HG03196 (cell line): ENCODE results near the gene SLFNL1.
A peak's percentile ranks its signal among the peaks of the same experiment; 100 is the strongest.

ENCODE experiments used
- ATAC-seq: cut with Tn5 transposase; IDR thresholded peaks from one replicate; pipeline ENCODE4 v1.9.1; 2021; ENCODE audit not compliant: unreplicated experiment

Gene SLFNL1

GRCh38 chr1:41020654-41021053 lies 871 bp downstream of the SLFNL1 start:
- ATAC-seq = no peak

GRCh38 chr1:41020109-41020576 lies 1.4 kb downstream of the SLFNL1 start:
- no peak for ATAC-seq

- no peak for ATAC-seq
These were observed 2.2 kb downstream of the SLFNL1 start for GRCh38 chr1:41019353-41019745.

GRCh38 chr1:41018018-41018410 lies 3.5 kb downstream of the SLFNL1 start:
- ATAC-seq = no peak

- no peak for ATAC-seq
These were observed 4.1 kb downstream of the SLFNL1 start for GRCh38 chr1:41017141-41018017.

- no peak for ATAC-seq
These were observed 5.5 kb downstream of the SLFNL1 start for GRCh38 chr1:41015897-41016470.

GRCh38 chr1:41015281-41015896 lies 6.1 kb downstream of the SLFNL1 start:
- no peak for ATAC-seq

- ATAC-seq = no peak
These were observed 6.7 kb downstream of the SLFNL1 start for GRCh38 chr1:41014871-41015270.

GRCh38 chr1:41013796-41014195 lies 7.7 kb downstream of the SLFNL1 start:
- no peak for ATAC-seq

GRCh38 chr1:41013024-41013423 lies 8.5 kb downstream of the SLFNL1 start:
- ATAC-seq = no peak

- no peak for ATAC-seq
These were observed 11.2 kb downstream of the SLFNL1 start for GRCh38 chr1:41010345-41010744.

GRCh38 chr1:41009466-41009865 lies 12.1 kb downstream of the SLFNL1 start:
- no peak for ATAC-seq

GRCh38 chr1:41006942-41007865 lies 14.3 kb downstream of the SLFNL1 start:
- no peak for ATAC-seq

- ATAC-seq = no peak
These were observed 15.6 kb downstream of the SLFNL1 start for GRCh38 chr1:41005876-41006275.

- peak; percentile 91 for ATAC-seq
These were observed 17.8 kb downstream of the SLFNL1 start for GRCh38 chr1:41003640-41004220.

GRCh38 chr1:41003127-41003639 lies 18.3 kb downstream of the SLFNL1 start:
- no peak for ATAC-seq

GRCh38 chr1:40998668-40999067 lies 22.9 kb downstream of the SLFNL1 start:
- no peak for ATAC-seq

GRCh38 chr1:40997096-40997495 lies 24.4 kb downstream of the SLFNL1 start:
- ATAC-seq = no peak

GRCh38 chr1:40989066-40989465 lies 32.5 kb downstream of the SLFNL1 start:
- ATAC-seq = no peak

- ATAC-seq = no peak
These were observed 33.2 kb downstream of the SLFNL1 start for GRCh38 chr1:40988280-40988679.
